HG02852 (cell line): Measurements from ENCODE around the gene LRRC14B.
A peak's percentile ranks its signal among the peaks of the same experiment; 100 is the strongest.
"Not testable (repeated sequence)": the region's sequence is repeated elsewhere in the genome, so short reads cannot be mapped to it uniquely, and the experiment has no call there.

Experiments
- ATAC-seq: cut with Tn5 transposase; IDR thresholded peaks from one replicate; pipeline ENCODE4 v1.9.1; 2021; ENCODE audit warnings: mild to moderate bottlenecking, moderate library complexity; ENCODE audit not compliant: unreplicated experiment

LRRC14B gene

GRCh38 chr5:204966-205670 lies 13.8 kb downstream of the LRRC14B start:
- ATAC-seq: no peak

- ATAC-seq: no peak
These were observed 15.1 kb downstream of the LRRC14B start for GRCh38 chr5:206406-206805.

GRCh38 chr5:206927-207536 lies 15.7 kb downstream of the LRRC14B start:
- ATAC-seq: no peak

GRCh38 chr5:207599-207998 lies 16.3 kb downstream of the LRRC14B start:
- ATAC-seq: no peak

- no peak for ATAC-seq
These were observed 17.3 kb downstream of the LRRC14B start for GRCh38 chr5:208449-209114.

DNA sequence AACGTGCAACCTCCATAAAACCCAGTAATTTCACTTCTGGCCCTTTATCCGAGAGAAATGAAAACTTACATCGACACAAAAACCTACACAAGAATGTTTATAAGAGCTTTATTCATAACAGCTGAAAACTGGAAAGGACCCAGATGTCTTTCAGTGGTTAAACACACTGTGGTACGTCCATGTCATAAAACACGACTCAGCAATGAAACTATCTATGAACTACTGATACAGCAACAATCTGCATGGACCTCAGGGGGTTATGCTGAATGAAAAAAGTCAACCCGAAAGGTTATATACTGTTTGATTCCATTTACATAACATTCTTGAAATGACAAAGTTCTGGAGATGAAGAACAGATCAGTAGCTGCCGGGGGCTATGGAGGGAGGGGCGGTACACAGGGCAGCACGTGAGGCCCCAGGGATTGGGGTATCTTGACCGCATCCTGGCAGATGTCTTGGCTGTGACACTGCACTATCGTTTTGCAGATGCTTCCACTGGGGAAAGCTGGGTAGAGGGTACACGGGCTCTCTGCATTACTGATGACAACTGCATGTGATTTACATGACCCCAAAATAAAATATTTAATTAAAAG lies 22.6 kb downstream of the LRRC14B start:
- ATAC-seq: no peak

DNA sequence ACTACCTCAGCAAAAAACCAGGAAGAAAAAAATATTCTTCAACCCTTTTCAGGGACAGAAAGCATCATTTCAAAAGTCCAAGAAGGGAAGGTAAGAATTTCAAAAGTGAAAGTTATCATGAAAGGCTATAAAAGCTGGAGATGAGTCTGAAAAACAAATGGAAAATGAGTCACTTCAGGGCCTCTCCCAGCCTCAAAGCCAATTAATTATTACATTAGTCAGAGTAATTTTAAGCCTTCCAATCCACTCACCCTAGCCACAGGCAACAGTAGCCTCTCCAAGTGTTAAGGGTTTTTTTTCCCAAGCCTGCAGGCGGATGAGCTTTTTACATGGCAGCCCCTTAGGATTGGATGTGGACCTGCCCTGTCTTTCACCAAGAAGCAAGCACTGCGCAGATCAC lies 24.0 kb downstream of the LRRC14B start:
- ATAC-seq: not testable (repeated sequence)

- not testable (repeated sequence) for ATAC-seq
These were observed 24.8 kb downstream of the LRRC14B start for GRCh38 chr5:216076-216475.

GRCh38 chr5:217494-218456 lies 26.5 kb downstream of the LRRC14B start, which contains the start of the genes CCDC127 and SDHA:
CCDC127 (minus strand) TSS chr5:218153; CDS start chr5:216849, 1,304 bp downstream.
SDHA (plus strand) TSS chr5:218320; CDS start chr5:218356, 36 bp downstream.
- peak; percentile 75 for ATAC-seq

GRCh38 chr5:218457-219291 lies 27.4 kb downstream of the LRRC14B start:
- peak; percentile 27 for ATAC-seq

GRCh38 chr5:219460-219863 lies 28.2 kb downstream of the LRRC14B start:
- no peak for ATAC-seq

DNA sequence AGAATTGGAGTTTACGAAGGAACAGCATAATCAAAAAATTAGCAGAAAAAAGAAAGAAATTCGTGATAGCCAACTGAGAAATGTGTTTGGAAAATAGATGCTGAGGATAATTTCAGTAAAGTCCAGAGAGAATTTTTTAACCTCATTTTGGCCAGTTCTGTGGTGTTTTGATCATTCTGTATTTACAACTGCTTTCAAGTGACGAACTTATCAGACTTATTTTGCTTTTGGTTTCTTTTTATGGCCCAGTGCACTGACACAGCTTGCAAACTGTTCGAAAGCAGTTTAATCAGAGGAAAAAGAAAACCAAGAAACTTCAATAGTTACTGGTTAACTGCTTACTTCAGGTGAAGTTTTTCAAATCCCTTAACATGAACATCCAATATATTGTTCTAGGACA lies 28.7 kb downstream of the LRRC14B start:
- no peak for ATAC-seq

GRCh38 chr5:222951-223715 lies 31.8 kb downstream of the LRRC14B start:
- ATAC-seq: not testable (repeated sequence)

DNA sequence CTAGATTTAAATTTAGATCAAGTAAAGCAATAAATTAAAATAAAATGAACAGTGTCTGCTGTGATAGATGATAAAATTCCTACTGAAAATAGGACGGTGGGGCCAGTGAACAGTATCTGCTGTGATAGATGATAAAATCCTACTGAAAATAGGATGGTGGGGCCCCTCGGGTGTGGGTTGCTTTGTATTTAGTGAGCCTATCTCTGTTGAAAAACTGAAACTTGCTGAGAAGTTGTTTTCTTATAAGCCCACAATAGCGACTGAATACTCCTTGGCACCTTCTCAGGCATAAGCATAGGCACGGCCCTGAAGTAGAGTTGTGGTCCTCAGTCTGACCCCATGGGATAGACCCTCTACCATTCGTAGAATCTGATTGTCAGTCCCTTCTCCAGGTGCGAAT lies 32.5 kb downstream of the LRRC14B start:
- ATAC-seq: no peak

DNA sequence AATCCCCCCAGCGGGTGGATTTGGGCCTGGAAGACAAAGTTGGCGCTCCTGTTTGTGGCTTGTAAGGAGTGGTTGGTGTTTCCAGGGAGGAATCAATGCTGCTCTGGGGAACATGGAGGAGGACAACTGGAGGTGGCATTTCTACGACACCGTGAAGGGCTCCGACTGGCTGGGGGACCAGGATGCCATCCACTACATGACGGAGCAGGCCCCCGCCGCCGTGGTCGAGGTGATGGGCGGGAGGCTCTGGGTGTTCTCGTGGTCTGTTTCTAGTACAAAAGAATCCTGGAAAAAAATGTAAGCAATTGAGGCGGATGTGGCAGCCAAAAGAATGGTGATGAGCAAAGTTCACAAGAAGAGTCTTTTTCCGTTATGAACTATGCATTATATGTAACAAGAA lies 34.0 kb downstream of the LRRC14B start:
- ATAC-seq: no peak

DNA sequence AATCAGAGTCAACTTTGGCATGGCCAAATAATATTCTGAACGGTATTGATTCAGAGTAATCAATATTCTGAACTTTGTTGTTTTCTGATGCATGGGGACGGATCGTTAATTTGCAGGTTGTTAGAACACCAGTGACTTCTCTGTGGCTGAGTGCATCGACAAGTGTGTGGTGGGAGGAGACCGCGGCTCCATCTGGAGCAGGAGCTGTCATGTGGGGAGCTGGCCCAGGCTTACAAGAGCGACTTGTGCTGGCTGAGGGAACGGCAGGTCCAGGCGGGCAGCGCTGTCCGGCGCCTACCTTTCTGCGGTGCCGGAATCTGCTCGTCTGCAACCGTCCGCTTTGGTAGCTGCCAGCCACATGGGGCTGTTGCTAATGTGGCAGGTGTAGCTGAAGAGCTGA lies 36.1 kb downstream of the LRRC14B start:
- not testable (repeated sequence) for ATAC-seq

DNA sequence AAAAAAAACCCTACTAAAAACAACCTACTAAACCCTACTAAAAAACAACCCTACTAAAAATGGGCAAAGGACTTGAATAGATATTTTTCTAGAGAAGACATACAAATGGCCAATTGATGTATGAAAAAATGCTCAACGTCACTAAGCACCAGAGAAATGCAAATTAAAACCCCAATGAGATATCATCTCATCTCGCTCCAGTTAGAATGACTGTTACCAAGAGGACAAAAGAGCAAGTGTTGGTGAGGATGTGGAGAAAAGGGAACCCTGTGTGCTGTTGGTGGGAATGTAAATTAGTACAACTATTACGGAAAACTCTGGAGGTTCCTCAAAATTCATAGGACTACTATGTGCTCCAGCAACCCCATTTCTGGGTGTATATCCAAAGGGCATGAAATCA lies 37.6 kb downstream of the LRRC14B start:
- ATAC-seq: no peak

DNA sequence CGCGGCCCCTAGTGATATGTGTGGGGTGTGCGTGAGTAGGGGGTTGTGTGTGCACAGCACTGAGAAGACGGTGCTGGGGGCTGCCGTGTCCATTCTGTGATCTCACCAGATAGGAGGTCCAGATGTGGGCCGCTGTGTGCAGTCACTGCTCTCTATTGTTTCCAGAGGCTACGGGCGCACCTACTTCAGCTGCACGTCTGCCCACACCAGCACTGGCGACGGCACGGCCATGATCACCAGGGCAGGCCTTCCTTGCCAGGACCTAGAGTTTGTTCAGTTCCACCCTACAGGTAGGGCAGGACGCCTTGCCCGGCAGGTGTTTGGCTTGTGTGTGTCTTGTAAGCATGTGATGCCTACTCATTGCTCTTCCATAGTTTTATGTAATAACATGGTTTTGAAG lies 39.4 kb downstream of the LRRC14B start:
- no peak for ATAC-seq

DNA sequence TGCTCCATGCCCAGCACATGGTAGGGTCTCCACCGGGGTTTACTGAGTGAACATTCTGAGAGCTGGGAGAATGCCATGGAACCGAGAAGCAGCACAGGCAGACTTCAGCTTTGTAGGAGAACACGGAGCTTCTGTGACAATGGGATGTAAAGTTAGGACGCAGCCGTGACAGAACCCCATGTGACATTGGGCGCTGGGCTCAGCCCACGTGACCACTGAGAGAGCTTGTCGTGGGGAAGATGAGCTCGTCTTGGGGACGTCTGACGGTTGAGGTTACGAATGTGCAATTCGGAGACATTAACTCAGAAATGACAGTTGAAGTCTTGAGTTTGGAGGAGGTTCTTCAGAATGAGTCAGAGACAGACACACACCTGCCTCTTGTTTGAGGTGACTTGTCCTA lies 40.4 kb downstream of the LRRC14B start:
- ATAC-seq: no peak
